ENCODE results near the gene ENTREP3.

GRCh38 chr1:155268630-155269029 is 13.3 kb upstream of the ENTREP3 start:
- TF ChIP-seq POLR2A (IDR thresholded peaks at IDR 0.05): no peak
- no peak for TF ChIP-seq CTCF (IDR thresholded peaks at IDR 0.05)
